Activated CD4-positive, CD25-positive, alpha-beta regulatory T cell (primary cell): ENCODE results near the gene MCCD1.
A peak's percentile ranks its signal among the peaks of the same experiment; 100 is the strongest.
"Not testable (repeated sequence)": the region's sequence is repeated elsewhere in the genome, so short reads cannot be mapped to it uniquely, and the experiment has no call there.

Experiments
- DNase-seq, 4 experiments: peaks; one replicate each; lab custom pipeline; 2025; lab: John Stamatoyannopoulos, UW

Gene MCCD1

DNA sequence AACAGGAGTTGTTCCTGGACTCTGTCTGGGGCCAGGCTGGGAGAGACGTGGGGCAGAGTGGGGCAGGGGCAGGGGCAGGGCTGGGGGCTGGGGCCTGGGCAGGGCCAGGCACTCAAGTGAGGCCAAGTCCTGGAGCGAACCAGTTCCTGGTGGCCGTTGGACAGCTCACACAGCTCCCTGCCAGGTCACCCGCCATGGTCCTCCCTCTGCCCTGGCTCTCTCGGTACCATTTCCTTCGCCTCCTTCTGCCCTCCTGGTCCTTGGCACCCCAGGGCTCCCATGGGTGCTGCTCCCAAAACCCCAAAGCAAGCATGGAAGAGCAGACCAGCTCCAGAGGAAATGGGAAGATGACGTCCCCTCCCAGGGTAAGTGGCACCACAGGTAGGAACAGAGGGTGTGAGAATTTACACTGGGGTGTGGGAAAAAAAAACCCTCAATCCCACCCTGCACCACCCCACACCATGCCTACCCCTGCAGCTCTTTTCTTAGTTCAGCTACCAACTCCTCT lies at the start of gene MCCD1:
Gene MCCD1, plus strand, starts transcription at position 142 of the 508 bp plus-strand sequence. Its CDS starts 53 bp downstream, at position 195.
- no peak for DNase-seq

DNA sequence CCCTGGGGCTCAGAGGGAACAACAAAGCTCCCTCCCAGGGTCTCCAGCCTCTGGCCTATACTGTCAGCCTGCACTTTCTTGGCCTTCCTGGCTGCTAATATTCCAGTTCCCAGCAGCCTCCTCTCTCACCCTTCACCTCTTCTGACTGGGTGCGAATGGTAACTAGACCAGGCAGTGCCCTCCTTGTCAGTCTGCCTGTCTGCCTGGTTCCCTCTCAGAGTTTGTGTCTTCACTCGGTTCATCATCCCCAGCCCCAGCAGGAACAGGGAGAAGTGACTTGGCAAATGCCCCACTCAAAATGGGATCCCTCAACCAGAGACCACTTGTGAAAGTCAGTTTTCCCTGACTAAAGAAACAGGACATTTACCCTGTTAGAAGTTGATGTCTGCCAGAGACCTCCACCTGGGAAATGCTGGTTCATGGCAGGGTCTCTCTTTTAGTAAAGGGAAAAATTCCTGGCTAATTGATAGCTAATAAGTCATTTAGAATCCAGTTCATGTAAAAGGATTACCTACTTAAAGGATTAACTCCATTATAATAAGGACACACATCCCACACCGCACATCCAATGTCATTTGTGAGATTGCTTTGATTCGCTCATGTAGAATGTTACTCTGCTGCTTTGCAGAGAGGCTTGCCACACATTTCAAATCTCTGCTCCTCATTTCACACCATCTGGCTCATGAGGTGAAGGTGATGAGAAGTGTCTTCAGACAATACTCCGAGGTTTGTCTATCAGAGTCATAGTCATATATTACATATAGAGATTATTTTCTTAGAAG lies 49.4 kb upstream of the MCCD1 start:
- no peak for DNase-seq

GRCh38 chr6:31479933-31480535 lies 48.7 kb upstream of the MCCD1 start:
- no peak for DNase-seq

DNA sequence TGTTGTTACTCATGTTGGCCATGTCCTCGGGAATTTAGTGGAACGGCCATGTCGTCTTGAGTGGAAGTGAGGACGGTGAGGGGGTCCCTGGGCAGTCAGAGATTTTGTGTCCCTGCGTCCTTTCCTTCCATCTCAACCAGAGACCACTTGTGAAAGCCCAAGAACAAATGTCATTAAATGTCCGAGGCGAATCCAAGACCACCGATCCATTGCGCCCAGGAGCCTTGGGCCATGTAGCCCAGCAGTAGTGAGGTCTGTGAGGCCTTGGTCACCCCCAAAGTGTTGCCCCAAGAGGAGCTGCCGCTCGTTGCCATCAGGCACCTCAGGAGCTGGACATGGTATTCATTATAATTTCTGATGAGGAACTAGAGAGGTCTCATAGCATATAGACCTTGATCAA lies 48.2 kb upstream of the MCCD1 start:
- DNase-seq, result no peak

GRCh38 chr6:31483392-31483791 lies 45.4 kb upstream of the MCCD1 start:
- no peak for DNase-seq

DNA sequence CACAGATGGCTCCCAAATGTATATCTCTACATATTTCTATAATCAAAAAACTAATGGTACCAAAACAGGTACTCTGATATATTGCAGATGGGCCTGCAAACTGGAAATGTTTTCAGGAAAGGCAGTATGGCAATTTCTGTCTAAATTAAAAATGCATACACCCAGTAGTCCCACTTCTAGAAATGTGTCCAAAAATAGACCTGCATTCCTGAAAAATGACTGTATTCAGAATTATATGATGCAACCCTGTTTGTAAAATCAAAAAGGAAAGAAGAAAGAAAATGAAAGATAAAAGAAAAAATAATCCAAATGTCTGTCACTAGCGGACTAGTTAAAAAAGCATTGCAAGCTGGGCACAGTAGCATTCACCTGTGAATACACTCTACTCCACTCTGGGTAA lies 43.7 kb upstream of the MCCD1 start:
- DNase-seq, result no peak

DNA sequence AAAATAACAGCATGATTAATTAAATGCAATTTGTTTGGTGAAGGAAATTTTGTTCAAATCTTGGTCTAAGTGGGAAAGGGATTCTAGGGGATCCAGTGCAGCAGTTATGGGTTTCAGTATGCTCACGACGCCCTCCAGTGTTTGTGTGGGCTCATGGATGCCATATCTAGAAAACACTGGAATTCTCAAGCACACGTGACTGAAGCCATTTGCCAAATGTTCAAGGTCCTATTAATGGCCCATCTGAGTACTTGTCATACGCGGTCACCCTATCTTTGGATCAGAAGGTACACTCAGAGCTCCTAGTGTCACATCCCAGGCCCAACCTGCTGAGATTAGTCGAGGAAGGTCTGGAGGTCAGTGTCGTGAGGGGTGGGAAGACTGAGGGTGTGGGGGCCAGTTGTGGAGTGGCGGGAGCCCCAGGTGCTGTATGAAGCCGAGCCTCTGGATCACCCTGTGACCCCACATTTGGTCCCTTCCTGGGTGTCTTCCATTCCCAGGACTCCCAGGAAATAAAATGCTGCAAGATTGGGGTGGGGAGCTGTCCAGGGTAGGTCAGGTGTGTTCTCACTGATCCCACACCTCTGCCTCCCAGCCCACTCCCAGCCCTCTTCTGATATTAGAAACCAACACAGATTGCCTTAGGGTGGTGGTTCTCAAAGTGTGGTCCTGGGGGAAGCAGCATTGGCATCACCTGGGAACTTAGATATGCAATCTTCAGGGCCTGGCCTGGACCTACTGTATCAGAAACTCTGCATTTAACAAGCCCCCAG lies 42.5 kb upstream of the MCCD1 start:
- not testable (repeated sequence) for DNase-seq

DNA sequence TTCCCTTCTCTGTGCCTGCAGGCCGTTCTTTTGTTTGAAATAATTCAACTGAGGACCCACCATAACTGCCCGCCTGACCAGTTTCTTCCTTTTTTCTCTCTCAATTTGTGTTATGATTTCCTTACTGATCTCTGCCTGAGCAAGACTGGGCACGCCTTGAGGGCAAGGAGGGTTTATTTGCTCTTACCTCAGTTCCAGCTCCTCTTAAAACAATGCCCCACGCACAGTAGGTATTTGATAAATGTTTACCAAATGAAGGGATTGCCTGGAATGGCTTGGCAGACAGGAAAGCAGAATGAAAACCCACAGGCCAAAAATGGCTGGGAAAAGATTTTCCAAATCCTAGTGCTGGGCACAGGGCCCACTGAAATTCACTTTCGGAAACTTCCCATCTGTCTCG lies 41.1 kb upstream of the MCCD1 start:
- DNase-seq, result not testable (repeated sequence)

DNA sequence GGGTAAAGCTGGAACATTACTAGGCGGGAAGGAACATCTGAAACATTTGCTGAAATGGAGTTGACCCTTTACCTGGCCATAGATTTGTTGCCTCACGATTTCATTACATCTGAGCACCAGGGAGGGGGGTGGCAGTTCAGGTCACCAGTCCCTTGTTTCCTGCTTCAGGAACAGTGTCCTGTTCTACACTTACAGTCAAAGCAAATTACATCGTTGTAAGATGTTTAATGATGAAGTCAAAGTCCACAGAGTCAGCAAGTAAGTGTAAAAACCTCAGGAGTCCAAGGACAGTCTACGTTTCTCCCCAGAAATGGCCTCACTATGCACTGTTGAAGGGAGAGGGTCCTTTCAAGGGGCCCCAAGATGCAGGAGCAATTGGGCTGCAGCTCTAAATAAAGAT lies 39.7 kb upstream of the MCCD1 start:
- DNase-seq, result no peak

GRCh38 chr6:31490115-31490873 lies 38.5 kb upstream of the MCCD1 start:
- no peak for DNase-seq

GRCh38 chr6:31493550-31493874 lies 35.2 kb upstream of the MCCD1 start:
- DNase-seq, result not testable (repeated sequence)

DNA sequence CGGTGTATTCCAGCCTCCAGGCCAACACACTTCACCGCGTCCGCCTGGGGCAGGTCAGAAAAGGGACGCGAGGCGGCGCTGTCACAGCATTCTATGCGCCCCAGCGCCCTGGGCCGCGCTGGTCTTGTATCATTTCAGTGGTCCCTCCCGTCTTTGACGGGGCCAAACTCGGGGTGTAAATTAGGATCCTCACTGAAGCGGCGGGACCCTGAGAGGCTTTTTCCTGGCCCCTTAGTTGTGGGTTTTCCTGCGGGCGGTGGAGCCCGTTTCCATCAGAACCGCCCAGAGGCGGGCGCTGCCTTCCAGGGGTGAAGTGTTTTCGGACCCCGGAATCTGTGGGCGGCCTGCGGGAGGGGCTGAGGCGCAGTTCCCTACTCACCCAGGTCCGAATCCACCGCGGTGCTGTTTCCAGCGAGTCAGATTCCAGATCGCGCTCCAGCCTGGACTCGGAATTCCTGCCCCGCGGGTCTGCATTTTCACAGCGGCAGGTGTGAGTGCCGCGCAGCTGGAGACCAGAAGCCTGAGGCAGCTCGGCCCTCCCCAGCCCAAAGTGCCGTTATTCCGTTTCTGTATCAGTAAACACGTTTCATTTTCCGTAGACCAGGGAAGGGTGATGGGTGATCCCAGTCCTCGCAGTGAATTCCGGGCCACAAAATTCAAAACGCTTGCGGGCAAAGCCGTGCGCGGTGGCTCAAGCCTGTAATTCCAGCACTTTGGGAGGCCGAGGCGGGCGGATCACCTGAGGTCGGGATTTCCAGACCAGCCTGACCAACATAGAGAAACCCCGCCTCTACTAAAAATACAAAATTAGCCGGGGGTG lies 34.7 kb upstream of the MCCD1 start:
- DNase-seq, result peak; percentile 60 to 71 (median 65)

DNA sequence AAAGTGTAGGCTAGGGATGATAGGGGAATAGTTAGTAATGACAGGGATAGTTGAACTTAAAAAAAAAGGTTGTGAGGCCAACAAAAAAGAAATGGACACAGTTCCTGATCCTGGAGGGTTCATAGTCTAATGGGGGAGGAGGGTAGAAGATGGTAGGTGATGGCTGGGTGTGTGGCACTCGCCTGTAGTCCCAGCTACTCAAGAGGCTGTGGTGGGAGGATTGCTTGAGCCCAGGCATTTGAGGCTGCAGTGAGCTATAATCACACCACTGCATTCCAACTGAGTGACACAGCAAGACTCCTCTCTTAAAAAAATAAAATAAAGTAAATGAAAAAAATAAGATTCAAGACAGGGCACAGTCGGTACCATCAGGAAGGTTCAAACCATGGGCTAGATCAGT lies 33.2 kb upstream of the MCCD1 start:
- DNase-seq, result no peak

DNA sequence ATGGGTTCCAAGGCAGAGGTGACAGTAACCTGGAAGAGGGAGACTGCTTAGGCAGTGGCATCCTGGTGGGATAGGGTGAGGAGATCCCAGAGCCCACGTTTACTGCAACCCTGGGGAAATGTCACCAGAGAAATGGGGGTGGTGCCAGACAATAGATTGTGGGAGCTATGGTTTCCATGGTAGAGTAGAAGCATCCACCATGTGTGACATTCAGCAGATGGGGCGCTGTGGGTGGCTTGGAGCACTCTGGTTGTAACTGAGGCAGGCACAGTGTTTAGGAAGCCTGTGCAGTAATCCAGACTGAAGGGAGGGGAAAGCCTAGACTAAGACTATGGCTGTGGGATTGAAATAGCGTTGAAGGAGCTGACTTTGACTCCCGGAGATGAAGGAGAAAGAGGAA lies 31.9 kb upstream of the MCCD1 start:
- not testable (repeated sequence) for DNase-seq

DNA sequence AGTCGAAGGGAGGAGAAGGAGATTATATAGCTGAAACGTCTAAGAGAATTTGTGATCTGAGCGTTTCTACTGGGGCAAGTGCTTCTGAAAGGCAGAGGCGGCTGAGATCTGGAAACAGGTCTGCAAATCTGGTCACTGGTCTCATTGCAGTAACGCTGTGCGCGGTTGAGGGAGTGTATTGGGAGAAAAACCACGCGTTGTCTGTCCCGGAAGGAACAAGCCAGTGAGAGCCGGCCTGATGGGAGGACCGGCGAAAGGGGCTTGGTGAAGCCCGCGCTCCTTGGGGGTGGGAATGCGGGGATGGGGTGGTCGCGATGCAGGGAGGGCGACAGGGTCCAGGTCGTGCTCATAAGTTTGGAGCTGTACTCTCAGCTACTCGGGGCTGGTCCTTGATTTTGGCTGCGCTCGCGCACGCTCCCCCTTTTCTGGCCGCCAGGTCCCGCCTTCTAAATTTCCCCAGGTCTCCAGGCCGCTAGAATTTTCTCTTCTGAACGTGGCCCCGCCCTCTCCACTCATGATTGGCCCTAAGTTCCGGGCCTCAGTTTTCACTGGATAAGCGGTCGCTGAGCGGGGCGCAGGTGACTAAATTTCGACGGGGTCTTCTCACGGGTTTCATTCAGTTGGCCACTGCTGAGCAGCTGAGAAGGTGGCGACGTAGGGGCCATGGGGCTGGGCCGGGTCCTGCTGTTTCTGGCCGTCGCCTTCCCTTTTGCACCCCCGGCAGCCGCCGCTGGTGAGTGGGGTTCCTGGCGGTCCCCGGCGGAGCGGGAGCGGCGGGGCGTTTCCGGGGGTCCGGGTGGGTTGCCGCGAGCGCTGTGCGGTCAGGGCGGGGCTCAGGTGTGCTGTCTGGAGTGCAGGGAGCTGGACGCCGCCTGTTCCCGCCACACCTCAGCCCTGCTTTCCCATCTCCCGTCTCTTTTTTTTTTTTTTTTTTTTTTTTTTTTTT lies 31.0 kb upstream of the MCCD1 start, which contains the start of gene MICB:
Gene MICB, plus strand, starts transcription at position 615 of the 946 bp plus-strand sequence. Its CDS starts 49 bp downstream, at position 664.
- DNase-seq, result peak; percentile 58 to 63 (median 62)

DNA sequence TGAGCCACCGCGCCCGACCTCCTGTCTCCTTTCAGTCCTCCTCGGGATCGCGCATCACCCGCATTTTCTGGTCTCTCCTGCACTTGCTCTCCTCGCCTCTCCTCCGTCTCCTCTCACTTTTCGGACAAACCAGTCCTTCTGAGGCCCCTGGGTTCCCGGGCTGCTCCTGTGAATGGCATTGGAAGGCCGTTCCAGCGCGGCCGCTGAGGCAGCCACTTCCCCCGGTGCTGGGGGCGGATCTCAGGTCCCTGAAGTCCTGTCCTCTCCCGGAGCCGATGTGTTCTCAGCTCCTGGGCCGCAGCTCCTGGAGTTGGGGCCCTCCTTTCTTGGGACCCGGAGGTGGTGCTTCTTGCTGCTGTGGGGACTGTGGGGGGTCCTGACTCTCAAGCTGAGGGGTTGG lies 30.0 kb upstream of the MCCD1 start:
- no peak for DNase-seq

- DNase-seq, result not testable (repeated sequence)
Observed at GRCh38 chr6:31499648-31500047, 29.1 kb upstream of the MCCD1 start.

DNA sequence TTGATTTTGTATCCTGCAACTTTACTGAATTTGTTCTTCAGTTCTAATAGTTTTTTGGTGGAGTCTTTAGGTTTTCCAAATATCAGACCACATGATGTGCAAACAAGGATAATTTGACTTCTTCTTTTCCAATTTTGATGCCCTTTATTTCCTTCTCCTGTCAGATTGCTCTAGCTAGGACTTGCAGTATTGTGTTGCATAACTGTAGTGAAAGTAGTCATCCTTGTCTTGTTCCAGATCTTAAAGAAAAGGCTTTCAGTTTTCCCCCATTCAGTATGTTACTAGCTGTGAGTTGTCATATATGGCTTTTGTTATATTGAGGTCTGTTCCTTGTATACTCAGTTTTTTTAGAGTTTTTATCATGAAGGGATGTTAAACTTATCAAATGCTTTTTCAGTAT lies 26.2 kb upstream of the MCCD1 start:
- no peak for DNase-seq

DNA sequence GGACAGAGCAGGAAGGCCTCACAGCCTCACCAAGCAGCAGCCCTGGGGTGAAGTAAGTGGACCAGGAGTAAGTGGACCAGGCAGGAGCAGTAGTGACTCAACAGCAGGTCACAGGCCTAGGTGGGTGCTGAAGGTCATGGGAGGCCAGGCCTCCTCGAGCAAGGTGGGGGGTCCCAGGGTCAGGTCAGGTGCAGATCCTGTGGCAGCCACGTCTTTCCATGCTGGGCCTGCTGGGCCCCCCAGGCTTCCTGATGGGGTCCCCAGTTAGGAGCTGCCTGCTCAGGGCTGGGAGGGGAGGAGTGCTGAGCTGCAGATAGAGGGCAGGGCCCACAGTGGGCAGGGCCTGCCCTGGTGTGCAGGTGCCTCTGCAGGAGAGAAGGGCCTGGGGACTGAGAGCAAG lies 19.7 kb upstream of the MCCD1 start:
- not testable (repeated sequence) for DNase-seq

DNA sequence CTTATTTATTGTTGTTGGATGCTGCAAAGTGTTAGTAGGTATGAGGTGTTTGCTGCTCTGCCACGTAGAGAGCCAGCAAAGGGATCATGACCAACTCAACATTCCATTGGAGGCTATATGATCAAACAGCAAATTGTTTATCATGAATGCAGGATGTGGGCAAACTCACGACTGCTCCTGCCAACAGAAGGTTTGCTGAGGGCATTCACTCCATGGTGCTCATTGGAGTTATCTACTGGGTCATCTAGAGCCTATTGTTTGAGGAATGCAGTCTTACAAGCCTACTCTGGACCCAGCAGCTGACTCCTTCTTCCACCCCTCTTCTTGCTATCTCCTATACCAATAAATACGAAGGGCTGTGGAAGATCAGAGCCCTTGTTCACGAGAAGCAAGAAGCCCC lies 18.8 kb upstream of the MCCD1 start:
- no peak for DNase-seq
